Muscle layer of colon (tissue), 2 donors: ENCODE data around the gene BRAF.
"Not testable (repeated sequence)": the region's sequence is repeated elsewhere in the genome, so short reads cannot be mapped to it uniquely, and the experiment has no call there.

Experiments used
- H3K27ac ChIP-seq: one replicate; pipeline ENCODE4 v1.7.0; 2013; ENCODE audit warnings: low read depth, mild to moderate bottlenecking, low read length, moderate library complexity
- H3K27me3 ChIP-seq, 2 donors: one replicate each; pipeline ENCODE4 v1.7.0; 2013; ENCODE audit warnings: low read length in 2 of 2, mild to moderate bottlenecking in 2 of 2; ENCODE audit not compliant: insufficient read depth in 2 of 2, control insufficient read depth in 1 of 2
- H3K36me3 ChIP-seq: one replicate; pipeline ENCODE4 v1.7.0; 2013; ENCODE audit warnings: mild to moderate bottlenecking, low read length; ENCODE audit not compliant: insufficient read depth
- H3K4me1 ChIP-seq: one replicate; pipeline ENCODE4 v1.7.0; 2013; ENCODE audit warnings: mild to moderate bottlenecking, low read length; ENCODE audit not compliant: insufficient read depth
- H3K4me3 ChIP-seq, 2 donors: one replicate each; pipeline ENCODE4 v1.7.0; 2013; ENCODE audit warnings: low read length in 2 of 2, low read depth in 1 of 2, mild to moderate bottlenecking in 1 of 2, moderate library complexity in 1 of 2
- H3K9ac ChIP-seq: one replicate; pipeline ENCODE4 v1.7.0; 2013; ENCODE audit warnings: low read length
- H3K9me3 ChIP-seq: one replicate; pipeline ENCODE4 v1.7.0; 2013; ENCODE audit warnings: mild to moderate bottlenecking, low read length
- donor health status: abdominal sarcoma.
- donor health status: Adenocarcinoma of cecum.

BRAF gene

GRCh38 chr7:140675726-140676125 is 249.0 kb downstream of the BRAF start:
- Histone ChIP-seq H3K4me3 (peak overlapping the region in 1 of 2 donors; percentile 23), H3K36me3 (peaks cover 30% of the 10 kb centered on the region), H3K9ac (no peak overlapping the region), H3K9me3 (no peaks in the 10 kb centered on the region), H3K4me1 (peaks cover 26% of the 10 kb centered on the region), H3K27ac (no peak overlapping the region), H3K27me3 (no peaks in the 10 kb centered on the region)

- Histone ChIP-seq H3K27ac (no peak overlapping the region), H3K4me3 (peak overlapping the region in 1 of 2 donors; percentile 72), H3K36me3 (peaks cover 24% of the 10 kb centered on the region), H3K27me3 (no peaks in the 10 kb centered on the region), H3K9me3 (no peaks in the 10 kb centered on the region), H3K4me1 (peaks cover 26% of the 10 kb centered on the region), H3K9ac (no peak overlapping the region)
These were observed 249.6 kb downstream of the BRAF start for GRCh38 chr7:140674899-140675701.

DNA sequence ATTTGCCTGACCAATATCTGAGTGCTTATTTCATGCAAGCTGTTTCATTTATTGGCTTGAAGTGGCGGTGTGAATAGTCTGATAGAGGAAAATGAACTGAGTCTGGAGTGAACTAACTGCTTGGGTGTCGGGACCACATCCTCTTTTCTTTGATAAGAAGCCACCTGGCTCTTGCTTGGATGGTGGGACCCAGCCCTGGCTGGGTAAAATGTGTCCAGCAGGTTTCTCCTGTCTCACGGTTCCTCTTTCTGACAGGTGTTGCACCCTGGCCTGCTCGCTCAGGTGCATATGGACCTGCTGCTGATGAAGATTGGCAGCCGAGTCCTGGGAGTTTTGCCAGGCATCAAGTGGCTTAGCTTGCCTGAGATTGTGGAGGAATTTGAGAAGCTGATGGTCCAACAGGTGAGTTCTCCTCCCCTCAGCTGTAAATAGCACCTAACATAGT is 250.4 kb downstream of the BRAF start:
- Histone ChIP-seq H3K27me3 (no peaks in the 10 kb centered on the region), H3K36me3 (peaks cover 20% of the 10 kb centered on the region), H3K9ac (no peak overlapping the region), H3K27ac (no peak overlapping the region), H3K4me1 (peaks cover 26% of the 10 kb centered on the region), H3K4me3 (peak overlapping the region in 1 of 2 donors; percentile 72), H3K9me3 (no peaks in the 10 kb centered on the region)

DNA sequence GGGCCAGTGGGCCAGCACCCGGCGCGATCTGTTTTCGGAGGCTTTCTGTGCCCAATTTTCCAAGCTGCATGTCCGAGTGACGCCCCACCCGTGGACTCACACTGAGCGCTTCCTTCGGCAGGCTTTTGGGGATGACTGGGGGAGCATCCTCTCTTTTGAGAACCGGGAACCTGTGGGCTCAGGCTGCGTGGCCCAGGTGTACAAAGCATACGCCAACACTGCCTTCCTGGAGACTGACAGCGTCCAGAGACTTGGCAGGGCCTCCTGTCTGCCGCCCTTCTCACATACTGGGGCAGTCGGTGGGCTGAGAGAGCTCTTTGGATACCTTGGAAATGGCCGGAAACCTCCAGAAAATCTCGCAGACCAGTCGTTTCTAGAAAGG is 251.0 kb downstream of the BRAF start:
- Histone ChIP-seq H3K27ac (peak overlapping the region; percentile 76), H3K4me3 (peak overlapping the region; percentile 58 to 72), H3K9me3 (no peaks in the 10 kb centered on the region), H3K4me1 (peaks cover 26% of the 10 kb centered on the region), H3K9ac (peak overlapping the region; percentile 49), H3K27me3 (no peaks in the 10 kb centered on the region), H3K36me3 (peaks cover 14% of the 10 kb centered on the region)

- H3K9me3 ChIP-seq: no peaks in the 10 kb centered on the region
- peak overlapping the region; percentile 76 for H3K27ac ChIP-seq
- peaks cover 26% of the 10 kb centered on the region for H3K4me1 ChIP-seq
- H3K9ac ChIP-seq: peak overlapping the region; percentile 49
- peaks cover 14% of the 10 kb centered on the region for H3K36me3 ChIP-seq
- H3K4me3 ChIP-seq: peak overlapping the region; percentile 58 to 72
- H3K27me3 ChIP-seq: no peaks in the 10 kb centered on the region
These were observed 251.5 kb downstream of the BRAF start for GRCh38 chr7:140673063-140673773.

- no peaks in the 10 kb centered on the region for H3K9me3 ChIP-seq
- H3K4me1 ChIP-seq: peaks cover 26% of the 10 kb centered on the region
- H3K27ac ChIP-seq: peak within 1 kb of the TSS; percentile 76
- no peaks in the 10 kb centered on the region for H3K27me3 ChIP-seq
- peak within 1 kb of the TSS; percentile 49 for H3K9ac ChIP-seq
- H3K4me3 ChIP-seq: peak within 1 kb of the TSS; percentile 58 to 72
- peaks cover 9% of the 10 kb centered on the region for H3K36me3 ChIP-seq
These were observed 252.2 kb downstream of the BRAF start, which contains the start of gene ADCK2 for GRCh38 chr7:140672382-140673062. TSS of gene ADCK2 (plus strand) at chr7:140672945. CDS start at chr7:140673331, 386 bp downstream.

GRCh38 chr7:140671966-140672365 is 252.8 kb downstream of the BRAF start:
- Histone ChIP-seq H3K9ac (no peak overlapping the region), H3K27ac (no peak overlapping the region), H3K36me3 (peaks cover 9% of the 10 kb centered on the region), H3K4me1 (peaks cover 26% of the 10 kb centered on the region), H3K9me3 (no peaks in the 10 kb centered on the region), H3K27me3 (no peaks in the 10 kb centered on the region), H3K4me3 (peak overlapping the region in 1 of 2 donors; percentile 35)

DNA sequence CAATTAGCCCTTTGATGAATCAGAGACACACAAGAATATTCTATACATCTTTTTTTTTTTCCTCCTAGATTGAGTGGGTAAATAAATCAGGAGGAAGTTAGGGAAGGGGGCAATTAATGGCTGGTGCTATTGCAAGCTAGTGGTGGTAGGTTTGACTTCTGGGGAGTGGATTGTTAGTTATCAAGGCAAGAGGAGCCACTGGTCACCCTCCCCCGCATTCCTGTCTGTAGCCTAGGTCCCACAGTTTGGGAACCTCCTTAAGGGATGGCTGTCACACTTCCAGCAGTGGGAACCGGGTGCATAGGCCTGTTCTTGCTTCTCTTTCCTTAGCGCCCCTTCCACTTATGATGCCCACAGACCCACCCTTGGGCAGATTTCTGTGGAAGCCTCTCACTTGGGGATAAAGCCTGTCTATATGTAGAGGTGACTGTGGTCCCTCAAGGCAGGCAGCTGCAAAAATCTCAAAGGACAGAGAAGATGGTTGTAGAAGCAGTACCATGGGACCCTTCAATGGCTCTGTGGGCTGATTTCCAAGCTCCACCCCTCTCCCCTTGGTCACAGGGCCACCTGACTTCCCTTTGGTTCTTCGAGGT is 254.3 kb downstream of the BRAF start:
- H3K9ac ChIP-seq: no peak overlapping the region
- no peaks in the 10 kb centered on the region for H3K27me3 ChIP-seq
- H3K4me1 ChIP-seq: peaks cover 20% of the 10 kb centered on the region
- no peak overlapping the region for H3K27ac ChIP-seq
- no peaks in the 10 kb centered on the region for H3K9me3 ChIP-seq
- no peak overlapping the region for H3K4me3 ChIP-seq
- no peaks in the 10 kb centered on the region for H3K36me3 ChIP-seq

- H3K36me3 ChIP-seq, H3K4me3 ChIP-seq, H3K9me3 ChIP-seq, H3K9ac ChIP-seq, H3K27me3 ChIP-seq, H3K27ac ChIP-seq: not testable (repeated sequence)
- H3K4me1 ChIP-seq: peaks cover 14% of the 10 kb centered on the region
These were observed 254.9 kb downstream of the BRAF start for GRCh38 chr7:140669862-140670261.

- no peak overlapping the region for H3K4me3 ChIP-seq
- H3K9ac ChIP-seq: no peak overlapping the region
- no peaks in the 10 kb centered on the region for H3K36me3 ChIP-seq
- H3K27ac ChIP-seq: no peak overlapping the region
- H3K9me3 ChIP-seq: no peaks in the 10 kb centered on the region
- H3K27me3 ChIP-seq: no peaks in the 10 kb centered on the region
- peaks cover 9% of the 10 kb centered on the region for H3K4me1 ChIP-seq
These were observed 255.4 kb downstream of the BRAF start for GRCh38 chr7:140669352-140669751.
